RWPE2 (cell line): ENCODE results near the gene MPHOSPH6.

Source experiments
- ATAC-seq: fragments of 200-7000 bp; cut with Tn5 transposase; 3 replicates; pipeline ENCODE4 v1.9.1; 2021; ENCODE audit warnings: low read depth
- DNase-seq: peaks from one replicate; pipeline ENCODE4 v3.0.0-alpha.2; 2020; ENCODE audit warnings: low spot score
- H3K27ac ChIP-seq: fragments of 450-650 bp; 2 replicates; pipeline ENCODE4 v1.5.1; 2017; ENCODE audit warnings: mild to moderate bottlenecking; ENCODE audit not compliant: poor library complexity, severe bottlenecking
- H3K27me3 ChIP-seq: fragments of 250-450 bp; sonication (Bioruptor Pico); 2 replicates; pipeline ENCODE4 v1.5.1; 2021; ENCODE audit warnings: mild to moderate bottlenecking, moderate library complexity; ENCODE audit not compliant: insufficient read depth, poor library complexity, severe bottlenecking
- H3K36me3 ChIP-seq: fragments of 250-450 bp; sonication (Bioruptor Pico); 2 replicates; pipeline ENCODE4 v1.5.1; 2020; ENCODE audit warnings: low read depth, mild to moderate bottlenecking, moderate library complexity
- H3K4me1 ChIP-seq: fragments of 250-450 bp; sonication (Bioruptor Pico); 2 replicates; pipeline ENCODE4 v1.5.1; 2021; ENCODE audit warnings: mild to moderate bottlenecking, moderate library complexity; ENCODE audit not compliant: insufficient read depth, poor library complexity, severe bottlenecking
- H3K4me3 ChIP-seq: fragments of 250-450 bp; sonication (Bioruptor Pico); 2 replicates; pipeline ENCODE4 v1.5.1; 2021; ENCODE audit warnings: mild to moderate bottlenecking, moderate library complexity; ENCODE audit not compliant: severe bottlenecking
- H3K9me3 ChIP-seq: fragments of 250-450 bp; sonication (Bioruptor Pico); 2 replicates; pipeline ENCODE4 v1.5.1; 2021; ENCODE audit warnings: mild to moderate bottlenecking, moderate library complexity; ENCODE audit not compliant: severe bottlenecking
- TF ChIP-seq, protein P1 (sequence below): fragments of 450-650 bp; IDR thresholded peaks from one replicate; pipeline ENCODE4 v1.5.1; 2017; ENCODE audit warnings: mild to moderate bottlenecking, moderate library complexity; ENCODE audit not compliant: poor library complexity, severe bottlenecking

The MPHOSPH6 gene

DNA sequence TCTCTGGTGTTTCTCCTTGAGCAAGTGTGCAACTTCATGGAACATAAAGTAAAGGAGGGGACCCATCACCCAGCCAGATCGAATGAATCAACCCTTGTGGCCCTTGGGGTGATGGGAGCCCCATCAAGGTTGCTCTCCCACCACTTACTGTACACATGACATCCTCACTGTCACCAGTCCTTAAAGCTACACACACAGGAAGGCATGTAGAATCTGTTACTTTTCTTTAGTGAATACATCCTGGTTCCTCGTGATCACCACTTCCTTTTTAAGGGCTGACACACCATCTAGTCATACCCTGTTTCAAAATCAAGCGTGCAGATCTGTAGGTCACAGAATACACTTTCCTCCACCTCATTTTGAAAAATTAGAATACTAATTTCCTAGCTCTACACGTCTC, 22.6 kb upstream of the MPHOSPH6 start:
- Histone ChIP-seq H3K9me3 (no peaks in the 10 kb centered on the region), H3K4me3 (no peak overlapping the region), H3K4me1 (peaks cover 19% of the 10 kb centered on the region), H3K36me3 (no peaks in the 10 kb centered on the region), H3K27ac (peak overlapping the region; percentile 41), H3K27me3 (no peaks in the 10 kb centered on the region)
- peak; percentile 95 for ATAC-seq
- no peak for DNase-seq
- TF ChIP-seq, protein P1, sequence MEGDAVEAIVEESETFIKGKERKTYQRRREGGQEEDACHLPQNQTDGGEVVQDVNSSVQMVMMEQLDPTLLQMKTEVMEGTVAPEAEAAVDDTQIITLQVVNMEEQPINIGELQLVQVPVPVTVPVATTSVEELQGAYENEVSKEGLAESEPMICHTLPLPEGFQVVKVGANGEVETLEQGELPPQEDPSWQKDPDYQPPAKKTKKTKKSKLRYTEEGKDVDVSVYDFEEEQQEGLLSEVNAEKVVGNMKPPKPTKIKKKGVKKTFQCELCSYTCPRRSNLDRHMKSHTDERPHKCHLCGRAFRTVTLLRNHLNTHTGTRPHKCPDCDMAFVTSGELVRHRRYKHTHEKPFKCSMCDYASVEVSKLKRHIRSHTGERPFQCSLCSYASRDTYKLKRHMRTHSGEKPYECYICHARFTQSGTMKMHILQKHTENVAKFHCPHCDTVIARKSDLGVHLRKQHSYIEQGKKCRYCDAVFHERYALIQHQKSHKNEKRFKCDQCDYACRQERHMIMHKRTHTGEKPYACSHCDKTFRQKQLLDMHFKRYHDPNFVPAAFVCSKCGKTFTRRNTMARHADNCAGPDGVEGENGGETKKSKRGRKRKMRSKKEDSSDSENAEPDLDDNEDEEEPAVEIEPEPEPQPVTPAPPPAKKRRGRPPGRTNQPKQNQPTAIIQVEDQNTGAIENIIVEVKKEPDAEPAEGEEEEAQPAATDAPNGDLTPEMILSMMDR: no peak

DNA sequence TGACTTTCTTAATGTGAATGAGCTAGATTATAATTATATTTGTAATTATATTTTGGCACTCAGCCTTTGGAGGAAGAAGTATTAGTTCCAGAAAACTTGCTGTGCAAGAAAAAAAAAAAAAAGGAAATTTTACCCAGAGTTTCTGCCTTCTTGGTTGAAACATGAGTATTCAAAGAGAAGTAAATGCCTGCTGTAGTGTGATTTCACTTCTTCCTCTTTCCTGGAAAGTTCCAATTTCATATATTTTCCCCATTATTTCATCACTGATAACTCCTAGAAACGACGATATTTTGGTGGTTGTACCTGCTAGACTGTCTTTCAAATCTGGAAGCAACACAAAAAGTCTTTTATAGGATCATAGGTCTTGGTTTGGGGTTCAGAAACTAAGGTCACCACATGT, 20.4 kb upstream of the MPHOSPH6 start:
- Histone ChIP-seq H3K4me1 (peaks cover 13% of the 10 kb centered on the region), H3K27ac (no peak overlapping the region), H3K9me3 (no peaks in the 10 kb centered on the region), H3K4me3 (no peak overlapping the region), H3K36me3 (no peaks in the 10 kb centered on the region), H3K27me3 (no peaks in the 10 kb centered on the region)
- ATAC-seq: no peak
- no peak for DNase-seq
- TF ChIP-seq, protein P1: no peak

DNA sequence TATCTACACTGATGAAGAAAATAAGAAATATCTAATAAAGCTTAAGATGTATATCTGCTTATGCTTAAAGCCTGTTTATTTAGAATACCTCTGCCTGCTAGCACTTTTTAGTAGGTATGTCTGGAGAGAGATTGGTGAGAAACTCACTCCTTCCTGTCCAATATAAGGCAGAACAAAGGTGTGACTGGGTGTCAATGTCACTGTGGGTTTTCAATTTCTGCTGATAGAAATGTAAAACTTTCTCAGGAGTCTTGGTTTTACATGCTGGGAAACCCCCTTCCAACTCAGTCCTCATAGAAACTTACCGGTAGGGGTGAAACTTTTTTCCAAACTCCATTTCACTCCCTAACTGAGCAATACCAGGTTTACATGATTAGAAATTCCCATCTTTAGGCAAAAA, 17.8 kb upstream of the MPHOSPH6 start:
- no peak for ATAC-seq
- H3K27ac ChIP-seq: no peak overlapping the region
- TF ChIP-seq, protein P1: no peak

DNA sequence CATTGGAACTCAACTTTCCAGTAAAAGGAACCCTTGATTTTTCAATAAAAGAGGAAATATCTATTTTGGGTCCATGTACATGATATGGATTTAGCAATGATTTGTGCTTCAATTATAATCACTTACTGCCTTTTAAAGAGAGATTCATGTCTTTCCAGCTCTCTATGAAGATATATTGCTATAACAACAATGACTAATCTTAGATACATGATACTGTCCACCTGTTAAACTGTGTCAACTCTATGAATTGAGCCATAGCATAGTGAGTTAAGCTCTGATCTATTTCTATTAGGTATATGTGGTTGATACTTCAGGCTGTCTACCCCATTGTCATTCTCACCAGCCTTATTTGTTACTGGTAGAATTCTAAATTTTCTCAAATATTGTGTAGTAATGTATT, 15.0 kb upstream of the MPHOSPH6 start:
- Histone ChIP-seq H3K27ac (no peak overlapping the region), H3K9me3 (no peaks in the 10 kb centered on the region), H3K4me3 (no peak overlapping the region), H3K4me1 (no peaks in the 10 kb centered on the region), H3K36me3 (no peaks in the 10 kb centered on the region), H3K27me3 (no peaks in the 10 kb centered on the region)
- DNase-seq: no peak
- TF ChIP-seq, protein P1: no peak
- peak; percentile 77 for ATAC-seq

More for the DNA sequence above, 17.8 kb upstream of the MPHOSPH6 start:
- Histone ChIP-seq H3K4me3 (no peak overlapping the region), H3K4me1 (peaks cover 7% of the 10 kb centered on the region), H3K9me3 (no peaks in the 10 kb centered on the region), H3K27me3 (no peaks in the 10 kb centered on the region), H3K36me3 (no peaks in the 10 kb centered on the region)
- no peak for DNase-seq

DNA sequence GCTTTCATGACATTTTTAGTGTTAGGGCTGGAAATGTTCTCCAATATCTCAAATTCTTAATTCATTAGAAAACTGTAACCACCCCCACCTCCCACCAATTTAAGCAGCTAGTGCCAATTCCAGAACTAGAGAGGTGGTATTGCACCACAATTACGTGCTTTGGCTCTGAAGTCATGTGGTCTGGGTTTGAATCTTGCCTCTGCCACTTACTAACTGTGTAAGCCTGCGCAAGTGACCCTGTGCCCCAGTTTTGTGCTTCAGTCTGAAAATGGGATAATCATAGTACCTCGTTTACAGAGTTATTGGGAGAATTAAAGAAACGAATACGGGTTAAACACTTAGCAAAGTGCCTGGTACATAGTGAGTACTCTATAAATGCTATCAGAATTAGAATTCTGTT, 14.2 kb upstream of the MPHOSPH6 start:
- ATAC-seq (no peak), DNase-seq (no peak)
- no peak overlapping the region for H3K4me3 ChIP-seq
- H3K36me3 ChIP-seq: no peaks in the 10 kb centered on the region
- no peaks in the 10 kb centered on the region for H3K4me1 ChIP-seq
- no peaks in the 10 kb centered on the region for H3K27me3 ChIP-seq
- TF ChIP-seq, protein P1: no peak
- no peaks in the 10 kb centered on the region for H3K9me3 ChIP-seq
- H3K27ac ChIP-seq: no peak overlapping the region
